H1 (cell line): ENCODE measurements around the gene VPS52. TPM values are rescaled to one million over a fixed set of nuclear protein-coding genes. Genes with fewer than 3 reads are reported as not detected.

Source experiments
- CTCF ChIA-PET: fragments of 300-600 bp; sonication (Branson Sonifier 250); formaldehyde crosslinking; loops from one replicate; lab custom pipeline; 2021; ENCODE audit not compliant: partially characterized antibody; lab: Charles Lee
- POLR2A ChIA-PET: fragments of 300-600 bp; sonication (Branson Sonifier 250); formaldehyde crosslinking; loops from one replicate; lab custom pipeline; 2021; ENCODE audit warnings: inconsistent platforms; ENCODE audit not compliant: partially characterized antibody; lab: Charles Lee
- DNase-seq, 2 experiments: peaks; one replicate each; pipeline versions ENCODE4 v3.0.0 to v3.0.0-alpha.2; 2010 to 2022; ENCODE audit warnings: low spot score in 2 of 2, low read depth in 1 of 2, mixed read lengths in 1 of 2
- FAIRE-seq: peaks from 2 replicates; lab custom pipeline; 2011; peaks lifted over from hg19 to GRCh38; lab: Jason Lieb, UNC
- H2AFZ ChIP-seq: 2 replicates; pipeline ENCODE4 v1.8.1; 2012; ENCODE audit warnings: low read length, inconsistent platforms
- H2AK5ac ChIP-seq: 2 replicates; pipeline ENCODE4 v1.6.1; 2013; ENCODE audit warnings: low read depth, low read length
- H2BK120ac ChIP-seq: replicated peaks from 2 replicates; pipeline ENCODE3; 2013; ENCODE audit warnings: low read depth, low read length, inconsistent platforms
- H2BK12ac ChIP-seq: 2 replicates; pipeline ENCODE4 v1.6.1; 2013; ENCODE audit warnings: low read depth, low read length
- H2BK15ac ChIP-seq: 2 replicates; pipeline ENCODE4 v1.6.1; 2013; ENCODE audit warnings: low read length
- H2BK20ac ChIP-seq: 2 replicates; pipeline ENCODE4 v1.6.1; 2013; ENCODE audit warnings: low read length
- H2BK5ac ChIP-seq: 2 replicates; pipeline ENCODE4 v1.6.1; 2013; ENCODE audit warnings: low read depth, low read length
- H3K14ac ChIP-seq: 2 replicates; pipeline ENCODE4 v1.6.1; 2013; ENCODE audit warnings: inconsistent platforms; ENCODE audit not compliant: insufficient read length
- H3K18ac ChIP-seq: 2 replicates; pipeline ENCODE4 v1.6.1; 2013; ENCODE audit warnings: low read length; ENCODE audit errors: extremely low read depth
- H3K23ac ChIP-seq: 2 replicates; pipeline ENCODE4 v1.6.1; 2013; ENCODE audit warnings: inconsistent platforms; ENCODE audit not compliant: insufficient read length
- H3K23me2 ChIP-seq: 2 replicates; pipeline ENCODE4 v1.6.1; 2013; ENCODE audit warnings: low read depth, low read length
- H3K27ac ChIP-seq: 2 replicates; pipeline ENCODE4 v1.6.1; 2011; ENCODE audit warnings: low read depth, low read length, inconsistent platforms
- H3K27me3 ChIP-seq, 4 experiments: replicated peaks in 1 of 4; 1 replicate in 1 of 4; 2 replicates in 3 of 4; pipeline versions ENCODE4 v1.6.1 to v1.8.1; 2011 to 2013; ENCODE audit warnings: low read length in 3 of 4, mild to moderate bottlenecking in 3 of 4, inconsistent platforms in 2 of 4, mixed read lengths in 2 of 4, moderate library complexity in 1 of 4; ENCODE audit not compliant: control insufficient read depth in 3 of 4, insufficient read depth in 3 of 4; ENCODE audit errors: extremely low read depth in 1 of 4
- H3K36me3 ChIP-seq, 4 experiments: 2 replicates each; pipeline versions ENCODE4 v1.6.1 to v1.8.1; 2011 to 2013; ENCODE audit warnings: mild to moderate bottlenecking in 4 of 4, low read length in 3 of 4, moderate library complexity in 2 of 4, control low read depth in 1 of 4, inconsistent platforms in 1 of 4; ENCODE audit not compliant: insufficient read depth in 4 of 4, control insufficient read depth in 2 of 4
- H3K4ac ChIP-seq: replicated peaks from 2 replicates; pipeline ENCODE3; 2013; ENCODE audit warnings: low read length, low read depth, mixed read lengths, inconsistent platforms; ENCODE audit not compliant: insufficient read length
- H3K4me1 ChIP-seq, 4 experiments: replicated peaks in 1 of 4; 1 replicate in 1 of 4; 2 replicates in 3 of 4; pipeline versions ENCODE4 v1.6.1 to v1.8.1; 2011 to 2013; ENCODE audit warnings: low read length in 3 of 4, inconsistent platforms in 2 of 4, mixed read lengths in 1 of 4; ENCODE audit not compliant: insufficient read depth in 4 of 4, control insufficient read depth in 3 of 4
- H3K4me2 ChIP-seq, 2 experiments: 2 replicates each; pipeline versions ENCODE4 v1.6.1 to v1.8.1; 2011 to 2013; ENCODE audit warnings: low read depth in 2 of 2, low read length in 2 of 2, control low read depth in 1 of 2, inconsistent platforms in 1 of 2, mild to moderate bottlenecking in 1 of 2; ENCODE audit not compliant: insufficient read depth in 1 of 2
- H3K4me3 ChIP-seq, 4 experiments: fragments of 200-600, 300-600 bp in 1 of 4; sonication (generic), shearing (Covaris generic), sonication (Bioruptor Twin) in 1 of 4; 2 replicates each; pipeline versions ENCODE4 v1.5.1 to v1.8.1; 2011 to 2016; ENCODE audit warnings: low read length in 4 of 4, low read depth in 3 of 4, control low read depth in 2 of 4, inconsistent platforms in 2 of 4, mild to moderate bottlenecking in 2 of 4, mixed read lengths in 1 of 4, moderate library complexity in 1 of 4; ENCODE audit not compliant: insufficient read depth in 2 of 4; ENCODE audit errors: extremely low read depth in 1 of 4
- H3K56ac ChIP-seq: replicated peaks from 2 replicates; pipeline ENCODE3; 2013; ENCODE audit warnings: low read depth, mild to moderate bottlenecking, mixed read lengths, low read length, inconsistent platforms; ENCODE audit not compliant: insufficient read length
- H3K79me1 ChIP-seq: 2 replicates; pipeline ENCODE4 v1.6.1; 2013; ENCODE audit warnings: low read depth, low read length, control low read depth
- H3K79me2 ChIP-seq, 2 experiments: 2 replicates each; pipeline versions ENCODE4 v1.6.1 to v1.8.1; 2012 to 2013; ENCODE audit warnings: low read length in 2 of 2, mild to moderate bottlenecking in 2 of 2, inconsistent platforms in 1 of 2; ENCODE audit not compliant: insufficient read depth in 2 of 2, control insufficient read depth in 1 of 2
- H3K9ac ChIP-seq, 4 experiments: replicated peaks in 1 of 4; 1 replicate in 1 of 4; 2 replicates in 3 of 4; pipeline versions ENCODE4 v1.6.1 to v1.8.1; 2011 to 2013; ENCODE audit warnings: low read depth in 3 of 4, low read length in 3 of 4, control low read depth in 2 of 4, mild to moderate bottlenecking in 2 of 4, moderate library complexity in 2 of 4, inconsistent platforms in 1 of 4; ENCODE audit errors: extremely low read depth in 1 of 4
- H3K9me3 ChIP-seq, 2 experiments: 2 replicates each; pipeline versions ENCODE4 v1.6.1 to v1.8.1; 2012 to 2013; ENCODE audit warnings: mild to moderate bottlenecking in 2 of 2, moderate library complexity in 2 of 2, control low read depth in 1 of 2, inconsistent platforms in 1 of 2, low read depth in 1 of 2, low read length in 1 of 2, mixed read lengths in 1 of 2; ENCODE audit not compliant: insufficient read depth in 2 of 2
- H4K20me1 ChIP-seq, 2 experiments: replicated peaks in 1 of 2; 2 replicates each; pipeline versions ENCODE3 to v1.8.1; 2011 to 2013; ENCODE audit warnings: inconsistent platforms in 2 of 2, low read length in 2 of 2, mild to moderate bottlenecking in 1 of 2; ENCODE audit not compliant: insufficient read depth in 2 of 2, control insufficient read depth in 1 of 2
- H4K5ac ChIP-seq: 2 replicates; pipeline ENCODE4 v1.6.1; 2013; ENCODE audit warnings: low read length, low read depth, mixed read lengths, inconsistent platforms; ENCODE audit not compliant: insufficient read length
- H4K8ac ChIP-seq: 2 replicates; pipeline ENCODE4 v1.8.0; 2013; ENCODE audit warnings: mild to moderate bottlenecking, moderate library complexity, low read length, inconsistent platforms; ENCODE audit not compliant: insufficient read depth; ENCODE audit errors: extremely low read depth
- H4K91ac ChIP-seq: replicated peaks from 2 replicates; pipeline ENCODE3; 2013; ENCODE audit warnings: low read length, mixed read lengths, inconsistent platforms; ENCODE audit not compliant: insufficient read length
- ATF3 ChIP-seq: IDR thresholded peaks from 2 replicates; pipeline ENCODE4 v1.6.1; 2011; ENCODE audit warnings: low read depth, mild to moderate bottlenecking, low read length; ENCODE audit not compliant: insufficient read depth
- CBX8 ChIP-seq: fragments of 300-800, 300-1000 bp; sonication (generic); IDR thresholded peaks from 2 replicates; pipeline ENCODE4 v1.7.1; 2016; ENCODE audit warnings: low read depth, low read length, borderline replicate concordance
- CEBPB ChIP-seq: IDR thresholded peaks from 2 replicates; pipeline ENCODE4 v1.6.1; 2012; ENCODE audit warnings: low read depth, low read length
- CHD1 ChIP-seq: IDR thresholded peaks from 2 replicates; pipeline ENCODE4 v1.6.1; 2012; ENCODE audit warnings: low read depth, low read length, improper control_type of control experiment
- EGR1 ChIP-seq: IDR thresholded peaks from 2 replicates; pipeline ENCODE4 v1.6.1; 2011; ENCODE audit warnings: low read depth, low read length, borderline replicate concordance
- GTF2F1 ChIP-seq: IDR thresholded peaks from 2 replicates; pipeline ENCODE4 v1.6.1; 2012; ENCODE audit warnings: low read depth, low read length, improper control_type of control experiment, borderline replicate concordance
- JUND ChIP-seq: IDR thresholded peaks from 2 replicates; pipeline ENCODE4 v1.6.1; 2011; ENCODE audit warnings: mild to moderate bottlenecking, improper control_type of control experiment, low read length
- RAD21 ChIP-seq, 2 experiments: IDR thresholded peaks in 1 of 2; conservative IDR thresholded peaks in 1 of 2; 2 replicates each; pipeline ENCODE4 v1.6.1; 2011; ENCODE audit warnings: low read depth in 2 of 2, low read length in 2 of 2, improper control_type of control experiment in 1 of 2, inconsistent platforms in 1 of 2, mild to moderate bottlenecking in 1 of 2, moderate library complexity in 1 of 2
- RFX5 ChIP-seq: IDR thresholded peaks from 2 replicates; pipeline ENCODE4 v1.6.1; 2011; ENCODE audit warnings: low read depth, low read length, improper control_type of control experiment, borderline replicate concordance
- RXRA ChIP-seq: IDR thresholded peaks from 2 replicates; pipeline ENCODE4 v1.6.1; 2011; ENCODE audit warnings: low read depth, mild to moderate bottlenecking, low read length, moderate library complexity; ENCODE audit not compliant: insufficient read depth
- SAP30 ChIP-seq: fragments of 300-600 bp; sonication (generic); IDR thresholded peaks from 2 replicates; pipeline ENCODE4 v1.7.1; 2012; ENCODE audit warnings: low read length, moderate library complexity, mild to moderate bottlenecking, inconsistent platforms; ENCODE audit not compliant: insufficient read depth, insufficient replicate concordance
- TAF1 ChIP-seq: IDR thresholded peaks from 2 replicates; pipeline ENCODE4 v1.6.1; 2011; ENCODE audit warnings: mild to moderate bottlenecking, low read depth, low read length
- TEAD4 ChIP-seq: IDR thresholded peaks from 2 replicates; pipeline ENCODE4 v1.6.1; 2012; ENCODE audit warnings: low read depth, low read length, inconsistent platforms, mixed read lengths
- YY1 ChIP-seq: IDR thresholded peaks from 2 replicates; pipeline ENCODE4 v1.6.1; 2011; ENCODE audit warnings: low read depth, mild to moderate bottlenecking, low read length
- WGBS, 2 experiments: shearing (Covaris generic) in 1 of 2; methylation state at CpG; one replicate each; pipeline versions ENCODE4 v1.1.6 to v1.1.7; 2013 to 2015; ENCODE audit warnings: low lambda C conversion rate in 2 of 2, mixed read lengths in 2 of 2, inconsistent platforms in 1 of 2, low coverage in 1 of 2, missing lambda C conversion rate in 1 of 2; ENCODE audit not compliant: insufficient replicate concordance in 2 of 2, insufficient coverage in 1 of 2, insufficient read length in 1 of 2; ENCODE audit errors: extremely low coverage in 1 of 2, missing lambda C conversion rate in 1 of 2; 5-methylcytosine and 5-hydroxymethylcytosine counted together
- polyA plus RNA-seq, 7 experiments: library from polyadenylated mRNA; depleted of rRNA in 3 of 7; stranded (reverse) in 5 of 7; unstranded in 2 of 7; fragments of >200 nt in 5 of 7; fragments of 200-250 nt in 2 of 7; gene quantifications; 1 replicate in 5 of 7; 2 replicates in 1 of 7; 4 replicates in 1 of 7; pipeline versions ENCODE4 v1.2.1 to v1.2.3, GENCODE V29; 2011 to 2013; ENCODE audit warnings: missing spikeins in 2 of 7, mixed read lengths in 2 of 7
- total RNA-seq: library from RNA; stranded (reverse); fragmentation: NEBNext Ultra II Directional; extraction: Animal tissue kit (Norgen Biotek cat#: 25700); gene quantifications from 2 replicates; pipeline ENCODE4 v1.2.1, GENCODE V29; 2021

Gene VPS52
- total and polyA plus RNA-seq, 2 of the 8 experiments (the other 6 are each of a cell fraction or from before 2014, with no cell fraction given) = 36.5 to 86.3 TPM

DNA sequence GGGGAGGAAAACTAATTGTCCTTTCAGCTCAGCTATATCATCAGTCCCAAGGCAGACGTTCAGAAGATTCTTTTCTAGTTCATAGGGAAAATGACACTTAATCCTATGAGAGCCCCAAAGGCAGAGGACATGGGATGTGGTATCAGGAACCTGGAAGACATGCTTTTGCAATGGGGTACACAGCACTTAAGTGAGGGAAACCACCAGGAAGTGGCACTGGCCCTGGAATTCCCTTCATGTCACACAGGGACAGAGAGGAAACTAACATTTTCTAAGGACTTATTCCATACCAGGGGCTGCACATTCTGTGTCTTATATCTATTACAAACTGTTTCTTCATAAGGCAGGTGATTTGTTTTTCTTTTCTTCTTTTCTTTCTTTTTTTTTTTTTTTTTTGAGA, 28.2 kb downstream of the VPS52 start:
- Histone ChIP-seq H3K23me2 (no peaks in the 10 kb centered on the region; the same call in 1 of the 2 replicates), H3K4ac (no peak overlapping the region), H2BK120ac (no peak overlapping the region), H3K14ac (no peak overlapping the region), H3K9me3 (no peaks in the 10 kb centered on the region), H4K20me1 (no peaks in the 10 kb centered on the region), H4K5ac (no peak overlapping the region), H2BK20ac (no peak overlapping the region), H3K18ac (no peak overlapping the region), H2AFZ (no peak overlapping the region), H3K27ac (no peak overlapping the region), H3K79me2 (no peaks in the 10 kb centered on the region), H3K4me2 (no peak overlapping the region), H3K4me3 (no peak overlapping the region), H3K9ac (no peak overlapping the region), H2BK12ac (no peak overlapping the region), H2AK5ac (no peak overlapping the region), H4K8ac (no peak overlapping the region), H4K91ac (no peak overlapping the region), H3K23ac (no peak overlapping the region), H3K36me3 (no peaks in the 10 kb centered on the region), H3K79me1 (no peaks in the 10 kb centered on the region), H2BK5ac (no peak overlapping the region), H3K4me1 (peaks cover 0 to 5% (median under 1%) of the 10 kb centered on the region in 4 experiments; a peak in 4 of 7 replicates), H3K27me3 (peaks cover 0 to 20% (median 9%) of the 10 kb centered on the region in 4 experiments; a peak in 6 of 7 replicates), H2BK15ac (no peak overlapping the region), H3K56ac (no peak overlapping the region)
- FAIRE-seq (no peak), DNase-seq (no peak)
- CTCF ChIA-PET = interaction anchor here (0.7 kb wide), 1 partner anchor 93 kb away, joined by 3 read pairs; no protein-coding TSS in a partner anchor
- 63% methylated on average over 1 of the region's 1 CpG; no CpG with 5 or more reads in 1 of the 2 experiments for WGBS, 2 experiments
- POLR2A ChIA-PET = no interaction called here
- no peak for TF ChIP-seq GTF2F1
- TF ChIP-seq RXRA = no peak
- TF ChIP-seq EGR1 = no peak
- TF ChIP-seq RFX5 = no peak
- no peak for TF ChIP-seq SAP30
- no peak for TF ChIP-seq CHD1
- no peak for TF ChIP-seq TAF1
- no peak for TF ChIP-seq JUND
- no peak for TF ChIP-seq TEAD4
- TF ChIP-seq RAD21 (IDR thresholded peaks at IDR 0.05 in 1 of 2, conservative IDR thresholded peaks at IDR 0.05 in 1 of 2; ENCODE audit: low read depth in 2 of 2, low read length in 2 of 2) = no peak
- TF ChIP-seq CEBPB = no peak
- no peak for TF ChIP-seq YY1
- no peak for TF ChIP-seq CBX8
- TF ChIP-seq ATF3 = no peak
